WTC11 (cell line): ENCODE results near the gene GOLGA7B. TPM values are rescaled to one million over a fixed set of nuclear protein-coding genes. Genes with fewer than 3 reads are reported as not detected.

Source experiments
- ATAC-seq: fragments of 200-7000 bp; cut with Tn5 transposase; 2 replicates; pipeline ENCODE4 v1.10.0; 2021; ENCODE audit warnings: mild to moderate bottlenecking, moderate library complexity
- CTCF ChIA-PET: fragments of 300-600 bp; sonication (Branson Sonifier 250); formaldehyde crosslinking; loops from one replicate; lab custom pipeline; 2021; ENCODE audit warnings: antibody characterized with exemption; lab: Charles Lee
- POLR2A ChIA-PET: fragments of 350-600 bp; sonication (Branson Sonifier 250); formaldehyde crosslinking; loops from one replicate; lab custom pipeline; 2021; ENCODE audit warnings: antibody characterized with exemption; lab: Charles Lee
- DNase-seq: peaks from one replicate; pipeline ENCODE4 v3.0.0; 2021; ENCODE audit warnings: low spot score
- H3K27ac Mint-ChIP-seq: 2 replicates; pipeline ENCODE4 v1.8.0; 2021; ENCODE audit warnings: mixed read lengths
- H3K27me3 Mint-ChIP-seq: 2 replicates; pipeline ENCODE4 v1.8.0; 2021; ENCODE audit warnings: low read depth, mild to moderate bottlenecking, moderate library complexity, mixed read lengths
- H3K36me3 Mint-ChIP-seq: 2 replicates; pipeline ENCODE4 v1.8.0; 2021; ENCODE audit warnings: mixed read lengths
- H3K4me1 Mint-ChIP-seq: 2 replicates; pipeline ENCODE4 v1.8.0; 2022; ENCODE audit warnings: mixed read lengths
- H3K4me3 Mint-ChIP-seq: 2 replicates; pipeline ENCODE4 v1.8.0; 2021; ENCODE audit warnings: mild to moderate bottlenecking, moderate library complexity, mixed read lengths
- H3K9me3 Mint-ChIP-seq: 2 replicates; pipeline ENCODE4 v1.8.0; 2021; ENCODE audit warnings: mixed read lengths
- AFF4 ChIP-seq: sonication (generic); formaldehyde crosslinking; IDR thresholded peaks from 2 replicates; pipeline ENCODE4 v1.8.1; 2023; ENCODE audit warnings: mild to moderate bottlenecking, missing genetic modification reagents, borderline replicate concordance
- CREM ChIP-seq: sonication (generic); formaldehyde crosslinking; IDR thresholded peaks from 2 replicates; pipeline ENCODE4 v1.8.1; 2022; ENCODE audit warnings: mild to moderate bottlenecking, missing genetic modification reagents, moderate library complexity
- ELF4 ChIP-seq: sonication (generic); formaldehyde crosslinking; IDR thresholded peaks from 2 replicates; pipeline ENCODE4 v1.8.1; 2022; ENCODE audit warnings: low read depth, mild to moderate bottlenecking, moderate library complexity, missing genetic modification reagents
- FOXP1 ChIP-seq: sonication (generic); formaldehyde crosslinking; IDR thresholded peaks from 2 replicates; pipeline ENCODE4 v1.8.0; 2022; ENCODE audit warnings: missing genetic modification reagents, mild to moderate bottlenecking, moderate library complexity, borderline replicate concordance
- GTF2I ChIP-seq: fragments of 250-450 bp; sonication (Bioruptor Pico); conservative IDR thresholded peaks from 2 replicates; pipeline ENCODE4 v1.4.0; 2021; ENCODE audit warnings: mild to moderate bottlenecking
- MYBL2 ChIP-seq: sonication (generic); formaldehyde crosslinking; IDR thresholded peaks from 2 replicates; pipeline ENCODE4 v1.8.1; 2023; ENCODE audit warnings: mild to moderate bottlenecking, moderate library complexity, missing genetic modification reagents
- RELA ChIP-seq: sonication (generic); formaldehyde crosslinking; IDR thresholded peaks from 2 replicates; pipeline ENCODE4 v1.8.1; 2022; ENCODE audit warnings: missing genetic modification reagents, mild to moderate bottlenecking, borderline replicate concordance
- TEAD4 ChIP-seq: sonication (generic); formaldehyde crosslinking; IDR thresholded peaks from 2 replicates; pipeline ENCODE4 v1.8.0; 2022; ENCODE audit warnings: mild to moderate bottlenecking, missing genetic modification reagents
- USF2 ChIP-seq: sonication (generic); formaldehyde crosslinking; IDR thresholded peaks from 2 replicates; pipeline ENCODE4 v1.8.1; 2023; ENCODE audit warnings: mild to moderate bottlenecking, missing genetic modification reagents, moderate library complexity
- ZNF423 ChIP-seq: fragments of 250-450 bp; sonication (Bioruptor Pico); IDR thresholded peaks from 2 replicates; pipeline ENCODE4 v2.1.2; 2022; ENCODE audit warnings: mild to moderate bottlenecking, moderate library complexity
- total RNA-seq: library from RNA; stranded (reverse); gene quantifications from 3 replicates; pipeline ENCODE4 v1.2.3, GENCODE V29; 2021
- TF ChIP-seq, protein P1 (sequence below): sonication (generic); formaldehyde crosslinking; IDR thresholded peaks from 2 replicates; pipeline ENCODE4 v1.8.1; 2023; ENCODE audit warnings: mild to moderate bottlenecking, missing genetic modification reagents
- TF ChIP-seq, protein P2 (sequence below): sonication (generic); formaldehyde crosslinking; IDR thresholded peaks from 2 replicates; pipeline ENCODE4 v1.8.1; 2022; ENCODE audit warnings: mild to moderate bottlenecking, missing genetic modification reagents, moderate library complexity, borderline replicate concordance
- TF ChIP-seq, protein P3 (sequence below): sonication (generic); formaldehyde crosslinking; IDR thresholded peaks from 2 replicates; pipeline ENCODE4 v1.8.0; 2022; ENCODE audit warnings: mild to moderate bottlenecking, missing genetic modification reagents

Gene GOLGA7B
- total RNA-seq, 1 experiment from 2014 or later, result 0.24 TPM

- ATAC-seq, result peak; percentile 54
- ChIA-PET POLR2A (interaction anchor here (0.8 to 1.1 kb wide), 2 partner anchors 12 to 170 kb away, joined by 3 read pairs; no protein-coding TSS in a partner anchor), CTCF (interaction anchor here (0.7 to 3.1 kb wide), 16 partner anchors 9 to 157 kb away, joined by 3 to 16 read pairs (median 6); partner anchors contain the start of gene GOLGA7B)
- H3K4me3 Mint-ChIP-seq, result no peak overlapping the region
- no peaks in the 10 kb centered on the region for H3K9me3 Mint-ChIP-seq
- no peak overlapping the region for H3K27ac Mint-ChIP-seq
- no peaks in the 10 kb centered on the region for H3K36me3 Mint-ChIP-seq
- TF ChIP-seq ELF4 (CRISPR knock-in tag), result no peak
- TF ChIP-seq, protein P1, sequence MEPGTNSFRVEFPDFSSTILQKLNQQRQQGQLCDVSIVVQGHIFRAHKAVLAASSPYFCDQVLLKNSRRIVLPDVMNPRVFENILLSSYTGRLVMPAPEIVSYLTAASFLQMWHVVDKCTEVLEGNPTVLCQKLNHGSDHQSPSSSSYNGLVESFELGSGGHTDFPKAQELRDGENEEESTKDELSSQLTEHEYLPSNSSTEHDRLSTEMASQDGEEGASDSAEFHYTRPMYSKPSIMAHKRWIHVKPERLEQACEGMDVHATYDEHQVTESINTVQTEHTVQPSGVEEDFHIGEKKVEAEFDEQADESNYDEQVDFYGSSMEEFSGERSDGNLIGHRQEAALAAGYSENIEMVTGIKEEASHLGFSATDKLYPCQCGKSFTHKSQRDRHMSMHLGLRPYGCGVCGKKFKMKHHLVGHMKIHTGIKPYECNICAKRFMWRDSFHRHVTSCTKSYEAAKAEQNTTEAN (CRISPR knock-in tag), result no peak
- no peak for TF ChIP-seq AFF4 (CRISPR knock-in tag)
- no peak for TF ChIP-seq GTF2I (CRISPR knock-in tag)
- TF ChIP-seq MYBL2 (CRISPR knock-in tag), result no peak
- TF ChIP-seq FOXP1 (CRISPR knock-in tag), result no peak
- TF ChIP-seq, protein P2, sequence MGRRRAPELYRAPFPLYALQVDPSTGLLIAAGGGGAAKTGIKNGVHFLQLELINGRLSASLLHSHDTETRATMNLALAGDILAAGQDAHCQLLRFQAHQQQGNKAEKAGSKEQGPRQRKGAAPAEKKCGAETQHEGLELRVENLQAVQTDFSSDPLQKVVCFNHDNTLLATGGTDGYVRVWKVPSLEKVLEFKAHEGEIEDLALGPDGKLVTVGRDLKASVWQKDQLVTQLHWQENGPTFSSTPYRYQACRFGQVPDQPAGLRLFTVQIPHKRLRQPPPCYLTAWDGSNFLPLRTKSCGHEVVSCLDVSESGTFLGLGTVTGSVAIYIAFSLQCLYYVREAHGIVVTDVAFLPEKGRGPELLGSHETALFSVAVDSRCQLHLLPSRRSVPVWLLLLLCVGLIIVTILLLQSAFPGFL (CRISPR knock-in tag), result no peak
- no peak for TF ChIP-seq RELA (CRISPR knock-in tag)
- no peak for TF ChIP-seq TEAD4 (CRISPR knock-in tag)
- no peak for TF ChIP-seq USF2 (CRISPR knock-in tag)
- no peak for TF ChIP-seq CREM
- no peaks in the 10 kb centered on the region; the same call in 1 of the 2 replicates for H3K27me3 Mint-ChIP-seq
- DNase-seq, result no peak
- peaks cover 35% of the 10 kb centered on the region for H3K4me1 Mint-ChIP-seq
Observed at GRCh38 chr10:97888641-97889262, 39.1 kb downstream of the GOLGA7B start.

GRCh38 chr10:97889461-97890265 lies 40.0 kb downstream of the GOLGA7B start:
- H3K36me3 Mint-ChIP-seq, result no peaks in the 10 kb centered on the region
- no peak overlapping the region for H3K27ac Mint-ChIP-seq
- H3K4me3 Mint-ChIP-seq, result no peak overlapping the region
- peak; percentile 70 for ATAC-seq
- TF ChIP-seq ZNF423 (CRISPR knock-in tag), result no peak
- TF ChIP-seq, protein P3, sequence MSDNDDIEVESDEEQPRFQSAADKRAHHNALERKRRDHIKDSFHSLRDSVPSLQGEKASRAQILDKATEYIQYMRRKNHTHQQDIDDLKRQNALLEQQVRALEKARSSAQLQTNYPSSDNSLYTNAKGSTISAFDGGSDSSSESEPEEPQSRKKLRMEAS, result 0 out of 2 replicates have a peak, but pooled peaks have one; percentile 30
- no peak for DNase-seq
- CTCF ChIA-PET, result interaction anchor here (0.7 to 3.1 kb wide), 14 partner anchors 8 to 156 kb away, joined by 3 to 16 read pairs (median 6); partner anchors contain the start of gene GOLGA7B
- POLR2A ChIA-PET, result interaction anchor here (1.1 kb wide), 1 partner anchor 169 kb away, joined by 3 read pairs; no protein-coding TSS in a partner anchor
- H3K27me3 Mint-ChIP-seq, result no peaks in the 10 kb centered on the region
- H3K9me3 Mint-ChIP-seq, result no peaks in the 10 kb centered on the region
- H3K4me1 Mint-ChIP-seq, result peaks cover 35% of the 10 kb centered on the region
